ENCODE results near the gene ZMIZ1.

Gene ZMIZ1

DNA sequence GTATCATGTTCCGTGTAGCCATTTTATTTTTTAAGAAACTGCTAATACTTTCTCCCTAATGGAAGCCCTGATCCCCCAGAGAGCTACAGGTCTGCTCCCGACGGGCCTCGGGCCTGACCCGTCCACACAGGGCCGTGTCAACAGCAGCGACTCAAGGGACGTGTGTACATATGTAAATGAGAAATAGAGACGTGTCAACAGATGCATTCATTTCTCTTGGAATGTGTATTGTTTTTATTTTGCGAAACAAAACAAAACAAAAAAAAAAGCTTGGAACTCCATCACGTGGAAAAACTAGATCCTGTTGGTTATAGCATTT, 246.8 kb downstream of the ZMIZ1 start:
- Histone ChIP-seq H3K36me3 (peaks cover 46% of the 10 kb centered on the region), H3K9me3 (no peaks in the 10 kb centered on the region), H3K4me3 (ENCODE audit: low read depth, low read length) (no peak overlapping the region), H3K27me3 (no peaks in the 10 kb centered on the region), H3K4me1 (peaks cover 26% of the 10 kb centered on the region)
- no peak for DNase-seq
- TF ChIP-seq, protein P1, sequence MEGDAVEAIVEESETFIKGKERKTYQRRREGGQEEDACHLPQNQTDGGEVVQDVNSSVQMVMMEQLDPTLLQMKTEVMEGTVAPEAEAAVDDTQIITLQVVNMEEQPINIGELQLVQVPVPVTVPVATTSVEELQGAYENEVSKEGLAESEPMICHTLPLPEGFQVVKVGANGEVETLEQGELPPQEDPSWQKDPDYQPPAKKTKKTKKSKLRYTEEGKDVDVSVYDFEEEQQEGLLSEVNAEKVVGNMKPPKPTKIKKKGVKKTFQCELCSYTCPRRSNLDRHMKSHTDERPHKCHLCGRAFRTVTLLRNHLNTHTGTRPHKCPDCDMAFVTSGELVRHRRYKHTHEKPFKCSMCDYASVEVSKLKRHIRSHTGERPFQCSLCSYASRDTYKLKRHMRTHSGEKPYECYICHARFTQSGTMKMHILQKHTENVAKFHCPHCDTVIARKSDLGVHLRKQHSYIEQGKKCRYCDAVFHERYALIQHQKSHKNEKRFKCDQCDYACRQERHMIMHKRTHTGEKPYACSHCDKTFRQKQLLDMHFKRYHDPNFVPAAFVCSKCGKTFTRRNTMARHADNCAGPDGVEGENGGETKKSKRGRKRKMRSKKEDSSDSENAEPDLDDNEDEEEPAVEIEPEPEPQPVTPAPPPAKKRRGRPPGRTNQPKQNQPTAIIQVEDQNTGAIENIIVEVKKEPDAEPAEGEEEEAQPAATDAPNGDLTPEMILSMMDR (IDR thresholded peaks at IDR 0.05; ENCODE audit: low read depth, low read length) = no peak

DNA sequence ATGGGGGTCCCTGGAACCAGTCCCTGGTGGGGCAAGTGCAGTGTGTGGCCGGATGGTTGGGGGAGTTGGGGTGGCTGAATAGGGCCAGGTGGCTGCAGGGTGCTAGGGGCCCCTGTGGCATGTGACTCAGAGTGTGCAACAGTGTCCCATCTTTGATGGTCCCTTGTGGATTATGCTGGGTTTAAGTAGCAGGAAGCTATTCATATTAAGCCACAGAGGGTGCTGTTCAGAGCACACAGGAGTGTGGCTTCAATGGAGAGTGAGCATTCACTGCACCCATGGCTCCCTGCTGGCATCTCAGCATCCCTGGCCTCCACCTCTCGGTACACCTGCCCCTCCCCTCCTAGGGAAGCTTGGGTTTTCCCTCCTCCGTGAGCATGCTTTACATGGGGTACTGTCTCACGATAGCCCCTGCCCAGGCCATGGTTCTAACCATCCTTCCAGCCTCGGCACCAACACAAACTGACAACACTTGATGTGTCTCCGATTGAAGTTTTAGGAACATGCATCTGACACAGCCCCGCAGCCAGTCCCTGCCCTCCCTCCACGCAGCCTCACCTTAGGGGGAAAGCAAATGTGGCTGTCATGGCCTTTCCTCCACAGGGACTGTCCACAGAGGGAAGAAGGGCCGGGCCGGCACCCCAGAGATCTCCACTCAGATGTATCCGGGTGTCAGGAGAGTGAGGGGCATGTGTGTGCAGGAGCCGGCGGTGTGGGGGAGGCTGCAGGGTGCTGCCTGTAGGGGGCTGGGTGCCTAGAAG, 248.1 kb downstream of the ZMIZ1 start:
- peaks cover 16% of the 10 kb centered on the region for H3K4me1 ChIP-seq
- TF ChIP-seq, protein P1 (IDR thresholded peaks at IDR 0.05; ENCODE audit: low read depth, low read length) = peak; percentile 13; the same call in 1 of the 2 replicates

DNA sequence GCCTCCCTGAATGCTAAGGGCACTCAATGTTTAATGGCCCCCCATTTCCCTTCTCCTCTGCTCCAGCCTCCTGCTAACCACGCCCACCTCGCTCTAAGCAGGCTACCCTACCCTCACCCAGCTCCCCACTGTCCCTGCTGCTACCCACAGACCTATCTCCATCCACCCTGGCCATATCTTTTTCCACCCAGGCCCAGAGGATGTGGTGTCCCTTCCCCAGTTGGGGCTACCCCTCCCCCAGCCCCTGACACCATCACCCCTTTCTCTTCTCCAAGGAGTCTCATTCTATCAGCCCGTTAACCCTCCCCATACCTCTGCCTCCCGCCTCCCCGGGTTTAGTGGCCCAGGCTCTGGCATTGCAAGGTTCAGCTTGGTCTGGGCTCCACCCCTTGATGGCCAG, 249.6 kb downstream of the ZMIZ1 start:
- H3K4me1 ChIP-seq = peaks cover 14% of the 10 kb centered on the region; the same call in 1 of the 2 replicates
- H3K9me3 ChIP-seq = no peaks in the 10 kb centered on the region
- H3K36me3 ChIP-seq = peaks cover 21% of the 10 kb centered on the region
- H3K4me3 ChIP-seq (ENCODE audit: low read depth, low read length) = no peak overlapping the region
- H3K27me3 ChIP-seq = no peaks in the 10 kb centered on the region
- DNase-seq = no peak
- TF ChIP-seq, protein P1 (IDR thresholded peaks at IDR 0.05; ENCODE audit: low read depth, low read length) = no peak

More for the DNA sequence above, 248.1 kb downstream of the ZMIZ1 start:
- DNase-seq = no peak
- peaks cover 36% of the 10 kb centered on the region for H3K36me3 ChIP-seq
- no peaks in the 10 kb centered on the region for H3K27me3 ChIP-seq
- no peaks in the 10 kb centered on the region for H3K9me3 ChIP-seq
- no peak overlapping the region for H3K4me3 ChIP-seq (ENCODE audit: low read depth, low read length)

DNA sequence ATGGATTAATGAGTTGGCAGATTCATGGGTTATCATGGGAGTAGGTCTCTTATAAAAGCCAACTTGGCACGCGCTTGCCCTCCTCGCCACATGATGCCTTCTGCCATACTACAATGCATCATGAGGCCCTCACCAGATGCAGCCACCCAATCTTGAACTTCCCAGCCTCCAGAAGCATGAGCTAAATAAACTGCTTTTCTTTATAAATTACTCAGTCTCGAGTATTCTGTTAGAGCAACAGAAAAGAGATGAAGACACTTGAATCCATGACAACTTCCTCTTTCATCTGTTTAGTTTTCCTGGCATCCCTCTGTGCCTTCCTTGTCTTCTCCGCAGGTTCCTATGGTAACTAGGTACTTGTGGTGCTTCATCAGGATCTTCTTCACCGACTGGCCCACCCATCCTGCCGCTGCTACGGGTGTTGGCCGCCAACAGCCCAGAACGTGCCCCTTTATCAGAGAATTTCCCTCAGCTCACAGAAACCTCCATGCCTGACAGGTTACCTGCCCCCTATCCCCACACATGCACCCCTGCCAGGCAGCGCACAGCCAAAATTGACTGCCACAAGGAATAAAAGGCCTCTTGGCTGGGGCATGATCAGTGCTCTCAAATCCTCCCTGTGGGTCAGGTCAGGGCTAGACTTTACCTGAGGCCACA, 250.5 kb downstream of the ZMIZ1 start:
- H3K27me3 ChIP-seq = no peaks in the 10 kb centered on the region
- no peak overlapping the region for H3K4me3 ChIP-seq (ENCODE audit: low read depth, low read length)
- TF ChIP-seq, protein P1 (IDR thresholded peaks at IDR 0.05; ENCODE audit: low read depth, low read length) = no peak
- DNase-seq = no peak
- H3K36me3 ChIP-seq = peaks cover 13% of the 10 kb centered on the region
- peaks cover 12% of the 10 kb centered on the region; the same call in 1 of the 2 replicates for H3K4me1 ChIP-seq
- H3K9me3 ChIP-seq = no peaks in the 10 kb centered on the region

DNA sequence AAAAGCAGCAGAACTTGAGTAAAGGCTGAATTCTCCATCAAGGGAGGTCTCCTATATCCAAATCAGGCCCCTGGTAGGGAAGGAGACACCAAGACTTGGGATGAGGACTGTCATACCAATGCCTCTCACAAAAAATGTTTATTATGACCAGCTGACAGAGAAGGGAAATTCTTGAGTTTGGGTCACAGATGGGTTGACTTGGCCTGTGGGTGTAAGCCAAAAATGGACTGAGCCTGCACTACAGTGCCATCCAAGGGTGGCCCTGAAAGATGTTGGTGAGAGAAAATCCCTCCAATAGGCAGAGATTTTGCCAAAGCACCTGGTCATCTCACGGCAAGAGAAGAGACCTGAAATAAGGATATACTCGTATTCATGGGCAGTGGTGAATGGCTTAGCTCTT, 251.6 kb downstream of the ZMIZ1 start:
- peaks cover 2% of the 10 kb centered on the region for H3K36me3 ChIP-seq
- peaks cover 13% of the 10 kb centered on the region for H3K4me1 ChIP-seq
- TF ChIP-seq, protein P1 (IDR thresholded peaks at IDR 0.05; ENCODE audit: low read depth, low read length) = no peak
- no peak for DNase-seq
- no peak overlapping the region for H3K4me3 ChIP-seq (ENCODE audit: low read depth, low read length)
- no peaks in the 10 kb centered on the region for H3K9me3 ChIP-seq
- no peaks in the 10 kb centered on the region for H3K27me3 ChIP-seq
